NCI-H82 (cell line): ENCODE data around the gene SYNJ1.
"Not testable (repeated sequence)": the region's sequence is repeated elsewhere in the genome, so short reads cannot be mapped to it uniquely, and the experiment has no call there.

ENCODE experiments used
- DNase-seq: peaks from one replicate; lab custom pipeline; 2025; lab: John Stamatoyannopoulos, UW

The SYNJ1 gene

GRCh38 chr21:32695482-32695881 lies 32.3 kb downstream of the SYNJ1 start:
- not testable (repeated sequence) for DNase-seq

GRCh38 chr21:32693581-32693980 lies 34.2 kb downstream of the SYNJ1 start:
- DNase-seq: no peak

GRCh38 chr21:32690085-32690484 lies 37.7 kb downstream of the SYNJ1 start:
- no peak for DNase-seq

GRCh38 chr21:32687643-32688345 lies 40.0 kb downstream of the SYNJ1 start:
- no peak for DNase-seq

GRCh38 chr21:32682696-32683474 lies 44.9 kb downstream of the SYNJ1 start:
- DNase-seq: peak; percentile 18

- DNase-seq: no peak
These were observed 53.1 kb downstream of the SYNJ1 start for GRCh38 chr21:32674731-32675130.

- no peak for DNase-seq
These were observed 53.8 kb downstream of the SYNJ1 start for GRCh38 chr21:32674038-32674437.

GRCh38 chr21:32666258-32666657 lies 61.6 kb downstream of the SYNJ1 start:
- no peak for DNase-seq

GRCh38 chr21:32664095-32664494 lies 63.7 kb downstream of the SYNJ1 start:
- not testable (repeated sequence) for DNase-seq

GRCh38 chr21:32661981-32662380 lies 65.8 kb downstream of the SYNJ1 start:
- not testable (repeated sequence) for DNase-seq

GRCh38 chr21:32661026-32661782 lies 66.6 kb downstream of the SYNJ1 start:
- not testable (repeated sequence) for DNase-seq

GRCh38 chr21:32658524-32658923 lies 69.3 kb downstream of the SYNJ1 start:
- DNase-seq: no peak

- DNase-seq: peak; percentile 69
These were observed 74.4 kb downstream of the SYNJ1 start for GRCh38 chr21:32653326-32653901.

GRCh38 chr21:32648165-32648564 lies 79.6 kb downstream of the SYNJ1 start:
- DNase-seq: no peak

- no peak for DNase-seq
These were observed 82.3 kb downstream of the SYNJ1 start for GRCh38 chr21:32645261-32646182.

- DNase-seq: no peak
These were observed 85.8 kb downstream of the SYNJ1 start for GRCh38 chr21:32641710-32642698.

GRCh38 chr21:32626621-32627196 lies 101.1 kb downstream of the SYNJ1 start:
- DNase-seq: no peak

- DNase-seq: not testable (repeated sequence)
These were observed 109.6 kb downstream of the SYNJ1 start for GRCh38 chr21:32618218-32618617.

- no peak for DNase-seq
These were observed 114.3 kb downstream of the SYNJ1 start for GRCh38 chr21:32613436-32614043.
